H1 (cell line): ENCODE data around the gene CCDC157. TPM values are rescaled to one million over a fixed set of nuclear protein-coding genes. Genes with fewer than 3 reads are reported as not detected.

ENCODE experiments used
- HDAC2 ChIP-seq, 2 experiments: fragments of 300-600 bp in 1 of 2; sonication (generic) in 1 of 2; IDR thresholded peaks; 2 replicates each; pipeline ENCODE4 v1.6.1; 2011 to 2012; ENCODE audit warnings: low read depth in 2 of 2, low read length in 2 of 2, mild to moderate bottlenecking in 2 of 2, moderate library complexity in 2 of 2, borderline replicate concordance in 1 of 2, inconsistent platforms in 1 of 2
- SP1 ChIP-seq: IDR thresholded peaks from 2 replicates; pipeline ENCODE4 v1.6.1; 2011; ENCODE audit warnings: low read depth, low read length
- TAF7 ChIP-seq: optimal IDR thresholded peaks from 2 replicates; pipeline ENCODE3; 2011; ENCODE audit warnings: low read depth, mild to moderate bottlenecking, inconsistent platforms, low read length, moderate library complexity, borderline replicate concordance
- polyA plus RNA-seq, 7 experiments: library from polyadenylated mRNA; depleted of rRNA in 3 of 7; stranded (reverse) in 5 of 7; unstranded in 2 of 7; fragments of >200 nt in 5 of 7; fragments of 200-250 nt in 2 of 7; gene quantifications; 1 replicate in 5 of 7; 2 replicates in 1 of 7; 4 replicates in 1 of 7; pipeline versions ENCODE4 v1.2.1 to v1.2.3, GENCODE V29; 2011 to 2013; ENCODE audit warnings: missing spikeins in 2 of 7, mixed read lengths in 2 of 7
- total RNA-seq: library from RNA; stranded (reverse); fragmentation: NEBNext Ultra II Directional; extraction: Animal tissue kit (Norgen Biotek cat#: 25700); gene quantifications from 2 replicates; pipeline ENCODE4 v1.2.1, GENCODE V29; 2021
- TF ChIP-seq, protein P1 (sequence below): IDR thresholded peaks from 2 replicates; pipeline ENCODE4 v1.6.1; 2012; ENCODE audit warnings: inconsistent platforms

The CCDC157 gene
- total and polyA plus RNA-seq, 2 of the 8 experiments (the other 6 are each of a cell fraction or from before 2014, with no cell fraction given) = 4.1 to 8.4 TPM

DNA sequence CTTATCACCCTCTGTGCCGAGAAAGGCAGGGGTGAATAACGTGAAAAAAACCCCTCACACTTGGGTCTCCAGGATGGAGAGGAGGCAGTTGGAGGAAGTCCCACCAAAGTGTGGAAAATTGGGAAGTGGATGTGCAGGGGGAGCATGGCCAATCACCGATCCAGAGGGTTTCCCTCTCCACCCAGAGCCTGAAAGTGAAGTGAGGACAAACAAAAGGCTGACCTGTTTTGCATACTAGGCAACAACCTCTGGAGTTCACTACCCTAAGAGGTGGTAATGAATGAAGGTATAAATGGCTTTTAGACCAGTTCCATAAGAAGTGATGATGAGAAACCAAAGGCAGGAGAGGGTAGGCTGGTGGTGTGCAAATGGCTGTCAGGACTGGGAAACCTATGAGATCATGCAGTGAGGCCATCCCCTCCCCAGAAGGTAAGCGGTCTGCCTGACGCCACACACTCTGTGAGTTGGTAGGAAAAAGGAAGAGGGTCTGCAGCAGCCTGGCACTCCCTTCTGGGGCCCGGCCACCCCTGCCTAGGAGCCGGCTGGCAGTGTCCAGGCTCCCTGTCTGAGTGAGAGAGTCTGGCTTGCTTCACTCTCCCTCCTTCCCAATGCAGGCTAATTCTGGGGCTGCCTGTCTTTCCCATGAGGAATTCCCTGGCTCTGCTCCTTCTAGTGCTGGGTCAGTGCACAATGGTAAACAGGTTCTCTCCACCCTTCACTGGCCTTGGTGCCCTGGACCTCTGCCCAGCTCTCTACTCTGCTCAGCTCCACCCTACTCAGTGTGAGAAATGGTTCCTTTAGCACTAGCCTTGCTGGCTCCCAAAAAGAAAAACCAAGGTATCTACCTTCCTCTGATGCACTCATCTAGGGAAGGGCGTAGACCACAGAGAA, 45.7 kb upstream of the CCDC157 start (continued):
- TF ChIP-seq SP1 (no peak), HDAC2 (IDR thresholded peaks at IDR 0.05; ENCODE audit: borderline replicate concordance in 1 of 2, low read depth in 2 of 2, low read length in 2 of 2) (no peak), TAF7 (no peak)
- TF ChIP-seq, protein P1, sequence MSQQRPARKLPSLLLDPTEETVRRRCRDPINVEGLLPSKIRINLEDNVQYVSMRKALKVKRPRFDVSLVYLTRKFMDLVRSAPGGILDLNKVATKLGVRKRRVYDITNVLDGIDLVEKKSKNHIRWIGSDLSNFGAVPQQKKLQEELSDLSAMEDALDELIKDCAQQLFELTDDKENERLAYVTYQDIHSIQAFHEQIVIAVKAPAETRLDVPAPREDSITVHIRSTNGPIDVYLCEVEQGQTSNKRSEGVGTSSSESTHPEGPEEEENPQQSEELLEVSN = no peak
